HG03354 (cell line): ENCODE data around the gene PSIP1.
"Not testable (repeated sequence)": the region's sequence is repeated elsewhere in the genome, so short reads cannot be mapped to it uniquely, and the experiment has no call there.

Experiments
- ATAC-seq: cut with Tn5 transposase; IDR thresholded peaks from one replicate; pipeline ENCODE4 v1.9.1; 2021; ENCODE audit warnings: mild to moderate bottlenecking; ENCODE audit not compliant: unreplicated experiment, poor library complexity, severe bottlenecking

Gene PSIP1

GRCh38 chr9:15444141-15444540 is 66.6 kb downstream of the PSIP1 start:
- no peak for ATAC-seq

GRCh38 chr9:15442264-15442663 is 68.5 kb downstream of the PSIP1 start:
- not testable (repeated sequence) for ATAC-seq

GRCh38 chr9:15441841-15442240 is 68.9 kb downstream of the PSIP1 start:
- ATAC-seq, result not testable (repeated sequence)

GRCh38 chr9:15438891-15439290 is 71.9 kb downstream of the PSIP1 start:
- no peak for ATAC-seq

GRCh38 chr9:15433661-15434060 is 77.1 kb downstream of the PSIP1 start:
- ATAC-seq, result peak; percentile 71

GRCh38 chr9:15433191-15433590 is 77.6 kb downstream of the PSIP1 start:
- no peak for ATAC-seq

GRCh38 chr9:15430920-15431844 is 79.6 kb downstream of the PSIP1 start:
- ATAC-seq, result no peak

GRCh38 chr9:15427702-15428101 is 83.1 kb downstream of the PSIP1 start:
- ATAC-seq, result not testable (repeated sequence)

GRCh38 chr9:15426019-15426418 is 84.8 kb downstream of the PSIP1 start:
- ATAC-seq, result peak; percentile 20

GRCh38 chr9:15423231-15423985 is 87.4 kb downstream of the PSIP1 start:
- peak; percentile 12 for ATAC-seq

- peak; percentile 96 for ATAC-seq
These were observed 88.2 kb downstream of the PSIP1 start, which contains the start of gene SNAPC3 for GRCh38 chr9:15422372-15423230. Gene SNAPC3, plus strand, starts transcription at chr9:15422876. Its CDS starts 4 bp downstream, at chr9:15422880.

GRCh38 chr9:15421990-15422371 is 88.8 kb downstream of the PSIP1 start:
- no peak for ATAC-seq

- ATAC-seq, result no peak
These were observed 89.2 kb downstream of the PSIP1 start for GRCh38 chr9:15421532-15421931.

- no peak for ATAC-seq
These were observed 90.0 kb downstream of the PSIP1 start for GRCh38 chr9:15420796-15421195.

- no peak for ATAC-seq
These were observed 93.1 kb downstream of the PSIP1 start for GRCh38 chr9:15417626-15418025.

- ATAC-seq, result peak; percentile 50
These were observed 93.9 kb downstream of the PSIP1 start for GRCh38 chr9:15416880-15417279.
